Mucosa of stomach (tissue), 1 donor: ENCODE measurements around the gene SMPD3.
A peak's percentile ranks its signal among the peaks of the same experiment; 100 is the strongest.

Source experiments
- H3K27me3 ChIP-seq: one replicate; pipeline ENCODE4 v1.7.0; 2013; ENCODE audit warnings: mild to moderate bottlenecking, low read length; ENCODE audit not compliant: control insufficient read depth, insufficient read depth
- H3K36me3 ChIP-seq: one replicate; pipeline ENCODE4 v1.7.0; 2013; ENCODE audit warnings: low read length; ENCODE audit not compliant: control insufficient read depth, insufficient read depth
- H3K4me1 ChIP-seq: one replicate; pipeline ENCODE4 v1.7.0; 2013; ENCODE audit warnings: mild to moderate bottlenecking, low read length; ENCODE audit not compliant: control insufficient read depth, insufficient read depth
- H3K4me3 ChIP-seq: one replicate; pipeline ENCODE4 v1.7.0; 2013; ENCODE audit warnings: low read length
- H3K9ac ChIP-seq: one replicate; pipeline ENCODE4 v1.7.0; 2013; ENCODE audit warnings: mild to moderate bottlenecking, low read length, moderate library complexity
- H3K9me3 ChIP-seq: one replicate; pipeline ENCODE4 v1.7.0; 2013; ENCODE audit warnings: mild to moderate bottlenecking, low read length, moderate library complexity; ENCODE audit not compliant: control insufficient read depth
- donor health status: Pancreatic carcinoma.

Gene SMPD3

DNA sequence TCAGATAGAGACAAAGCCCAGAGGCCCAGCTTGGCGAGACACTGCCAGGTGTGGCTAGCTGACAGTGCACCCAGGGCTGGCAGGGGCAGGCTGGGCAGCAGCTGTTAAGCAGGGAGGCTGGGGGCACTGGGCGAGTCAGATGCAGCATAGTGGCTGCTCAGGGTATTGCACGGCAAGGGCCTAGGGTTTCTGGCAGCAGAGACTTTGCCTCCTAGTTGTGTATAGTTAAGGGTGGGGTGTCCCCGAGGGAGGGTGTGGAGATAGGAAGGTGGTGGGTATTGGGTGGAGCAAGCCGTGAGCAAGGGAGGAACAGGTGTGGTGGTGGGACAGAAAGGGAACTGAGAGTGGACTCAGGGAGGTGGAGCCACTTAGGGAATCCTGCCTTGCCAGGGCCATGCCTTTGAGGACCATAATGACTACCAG, 66.0 kb downstream of the SMPD3 start:
- no peak overlapping the region for H3K9ac ChIP-seq
- no peaks in the 10 kb centered on the region for H3K9me3 ChIP-seq
- H3K4me3 ChIP-seq = peak overlapping the region; percentile 10
- H3K4me1 ChIP-seq = peaks cover 74% of the 10 kb centered on the region
- no peaks in the 10 kb centered on the region for H3K27me3 ChIP-seq
- H3K36me3 ChIP-seq = peaks cover 8% of the 10 kb centered on the region

DNA sequence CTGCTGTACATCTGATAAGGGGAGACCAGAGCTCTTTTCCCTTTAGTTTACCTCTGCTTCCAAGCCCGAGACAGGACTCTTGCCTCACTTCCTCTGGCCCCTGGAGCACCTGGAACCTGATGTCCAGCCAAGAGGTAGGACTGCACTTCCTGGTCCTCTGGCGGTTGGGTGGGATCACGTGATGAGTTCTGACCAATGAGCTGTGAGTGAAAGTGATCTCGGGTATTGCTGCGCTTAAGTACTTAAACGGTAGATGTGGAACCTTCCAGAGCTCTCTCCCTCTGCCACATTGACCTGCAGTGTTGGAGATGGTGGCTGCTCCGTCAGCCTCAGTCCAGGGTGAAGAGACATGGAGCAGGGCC, 67.0 kb downstream of the SMPD3 start:
- Histone ChIP-seq H3K27me3 (no peaks in the 10 kb centered on the region), H3K4me1 (peaks cover 73% of the 10 kb centered on the region), H3K9ac (no peak overlapping the region), H3K36me3 (peaks cover 8% of the 10 kb centered on the region), H3K9me3 (no peaks in the 10 kb centered on the region), H3K4me3 (no peak overlapping the region)

GRCh38 chr16:68380676-68381362, 67.5 kb downstream of the SMPD3 start:
- H3K27me3 ChIP-seq = no peaks in the 10 kb centered on the region
- peaks cover 76% of the 10 kb centered on the region for H3K4me1 ChIP-seq
- H3K4me3 ChIP-seq = no peak overlapping the region
- no peak overlapping the region for H3K9ac ChIP-seq
- H3K9me3 ChIP-seq = no peaks in the 10 kb centered on the region
- H3K36me3 ChIP-seq = peaks cover 8% of the 10 kb centered on the region

- Histone ChIP-seq H3K4me3 (no peak overlapping the region), H3K9me3 (no peaks in the 10 kb centered on the region), H3K4me1 (peaks cover 76% of the 10 kb centered on the region), H3K27me3 (no peaks in the 10 kb centered on the region), H3K36me3 (peaks cover 8% of the 10 kb centered on the region), H3K9ac (no peak overlapping the region)
Measured at GRCh38 chr16:68380348-68380670, 68.0 kb downstream of the SMPD3 start.

DNA sequence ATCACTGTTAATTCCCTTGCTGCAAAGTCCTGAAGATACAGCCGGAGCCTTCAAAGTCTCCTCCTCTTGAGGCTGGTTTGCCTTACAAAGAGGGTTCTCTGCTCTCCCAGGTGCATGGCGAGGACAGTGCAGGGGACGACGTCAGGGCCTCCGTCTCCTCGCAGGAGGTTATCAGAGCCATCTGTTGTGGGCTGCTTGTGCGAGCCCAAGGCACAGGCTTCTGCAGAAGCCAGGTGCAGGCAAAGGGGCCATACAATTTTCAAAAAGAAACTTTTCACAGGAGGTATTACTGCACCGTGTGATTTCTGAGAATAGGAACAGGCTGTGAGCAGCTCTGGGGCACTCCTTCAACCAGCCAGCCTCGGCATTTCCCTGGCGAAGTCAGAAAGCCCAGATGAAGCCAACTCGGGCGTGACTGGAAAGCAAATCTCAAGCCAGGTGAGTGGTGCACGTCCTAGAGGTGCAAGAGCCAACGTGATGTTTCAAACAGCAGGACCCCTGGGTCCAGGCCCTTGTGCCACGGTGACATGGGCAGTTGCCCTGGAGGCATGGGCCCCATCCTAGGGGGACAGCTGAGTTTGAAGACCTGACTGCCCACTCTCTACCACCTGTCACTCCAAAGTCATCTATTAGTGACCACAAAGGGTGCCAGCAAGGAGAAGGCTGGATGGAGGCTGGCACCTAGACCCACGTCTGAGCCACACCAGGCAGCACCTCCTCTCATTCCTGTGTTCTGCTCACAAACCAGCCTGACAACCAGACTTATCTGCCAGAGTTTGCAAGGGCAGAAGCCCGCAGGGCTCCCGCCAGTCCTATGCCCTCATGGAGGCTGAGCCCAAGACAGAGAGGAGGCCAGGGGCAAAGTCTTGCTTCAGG, 68.6 kb downstream of the SMPD3 start:
- peaks cover 81% of the 10 kb centered on the region for H3K4me1 ChIP-seq
- peaks cover 8% of the 10 kb centered on the region for H3K36me3 ChIP-seq
- H3K4me3 ChIP-seq = no peak overlapping the region
- no peaks in the 10 kb centered on the region for H3K9me3 ChIP-seq
- H3K27me3 ChIP-seq = no peaks in the 10 kb centered on the region
- no peak overlapping the region for H3K9ac ChIP-seq

DNA sequence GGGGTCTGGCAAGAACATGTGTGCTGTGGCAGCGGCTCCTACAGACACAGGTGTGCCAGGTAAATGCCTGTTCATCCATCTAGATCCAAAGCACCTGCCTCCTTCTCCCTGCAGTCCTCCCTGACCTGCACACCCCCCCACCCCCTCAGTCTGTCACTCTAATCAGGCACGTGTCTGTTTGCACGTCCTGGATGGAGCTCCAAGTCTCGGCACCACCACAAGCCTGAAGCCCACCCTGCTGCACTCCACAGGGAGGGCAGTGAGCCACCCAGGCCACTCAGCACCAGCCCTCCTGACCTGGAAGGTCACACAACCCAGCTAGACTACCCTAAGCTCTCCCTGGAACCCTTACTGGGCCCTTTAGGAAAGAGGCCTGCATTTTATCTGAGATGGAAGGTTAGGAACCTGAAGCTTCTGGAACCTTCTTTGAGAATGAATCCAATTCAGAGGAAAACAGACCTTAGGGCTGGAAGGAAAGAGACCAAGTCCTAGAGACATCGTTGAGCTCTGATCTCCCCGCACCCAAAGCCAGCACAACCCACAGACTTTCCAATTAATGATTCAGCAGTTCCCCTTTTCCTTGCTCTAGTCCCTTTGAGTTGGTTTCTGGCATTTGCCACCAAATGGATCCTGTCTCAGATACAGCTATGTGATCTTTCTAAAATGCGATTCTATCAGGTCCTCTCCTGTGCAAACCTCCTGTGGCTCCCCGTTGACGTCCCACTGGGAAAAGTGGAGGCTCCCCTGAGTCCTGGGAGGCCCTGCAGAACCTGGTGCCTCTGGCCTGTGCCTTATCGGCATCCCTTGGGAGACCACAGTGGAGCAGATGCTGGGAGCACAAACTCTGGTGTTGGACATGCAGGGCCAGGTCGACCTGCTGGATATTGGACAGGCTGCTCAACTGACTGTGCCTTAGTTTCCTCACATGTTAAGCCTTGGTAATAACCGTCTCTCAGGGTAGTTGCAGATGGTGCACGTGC, 69.6 kb downstream of the SMPD3 start:
- H3K36me3 ChIP-seq = peaks cover 8% of the 10 kb centered on the region
- H3K4me1 ChIP-seq = peaks cover 82% of the 10 kb centered on the region
- no peaks in the 10 kb centered on the region for H3K27me3 ChIP-seq
- H3K4me3 ChIP-seq = no peak overlapping the region
- H3K9ac ChIP-seq = no peak overlapping the region
- no peaks in the 10 kb centered on the region for H3K9me3 ChIP-seq

- no peaks in the 10 kb centered on the region for H3K27me3 ChIP-seq
- peaks cover 8% of the 10 kb centered on the region for H3K36me3 ChIP-seq
- H3K4me1 ChIP-seq = peaks cover 81% of the 10 kb centered on the region
- H3K9ac ChIP-seq = no peak overlapping the region
- no peaks in the 10 kb centered on the region for H3K9me3 ChIP-seq
- no peak overlapping the region for H3K4me3 ChIP-seq
Measured at GRCh38 chr16:68377667-68378393, 70.5 kb downstream of the SMPD3 start.

DNA sequence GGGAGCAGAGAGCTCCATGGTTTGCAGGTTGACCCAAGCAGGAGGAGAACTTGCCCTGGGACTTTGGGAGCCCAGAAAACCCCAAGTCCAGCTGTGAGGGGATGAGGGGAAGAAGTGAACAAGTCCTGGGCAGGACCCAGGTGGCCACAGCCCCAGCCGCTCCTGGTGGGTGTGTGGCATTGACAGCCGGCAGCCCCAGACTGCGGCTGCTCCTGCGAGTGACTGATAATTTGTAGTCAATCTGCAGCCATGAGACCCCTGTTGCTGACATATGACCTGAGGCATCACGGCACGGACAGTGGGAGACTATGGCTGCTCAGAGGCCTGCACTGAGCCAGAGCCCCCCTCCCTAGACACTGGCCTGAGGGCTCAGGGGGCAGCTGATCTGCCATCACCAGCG, 71.1 kb downstream of the SMPD3 start:
- Histone ChIP-seq H3K36me3 (peaks cover 8% of the 10 kb centered on the region), H3K4me1 (peaks cover 75% of the 10 kb centered on the region), H3K9ac (no peak overlapping the region), H3K27me3 (no peaks in the 10 kb centered on the region), H3K4me3 (no peak overlapping the region), H3K9me3 (no peaks in the 10 kb centered on the region)

DNA sequence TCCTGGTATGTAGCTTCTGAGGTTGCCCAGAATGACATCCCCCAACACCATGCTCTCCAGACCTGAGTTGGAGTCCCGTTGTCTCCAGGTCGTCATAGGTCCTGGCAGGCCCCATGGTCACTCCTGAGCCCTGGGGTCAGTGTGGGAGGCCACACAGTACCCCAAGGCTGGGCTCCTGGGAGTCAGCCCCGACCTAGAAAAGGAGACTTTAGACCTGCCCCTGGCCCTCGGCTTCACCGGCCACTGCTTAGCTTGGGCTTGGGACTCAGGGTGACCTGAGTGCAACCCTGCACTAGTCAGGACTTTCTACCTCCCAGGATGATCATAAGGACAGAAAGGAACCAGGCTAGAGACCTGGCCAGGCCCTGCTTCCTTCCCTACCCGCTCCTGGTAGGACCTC, 71.7 kb downstream of the SMPD3 start:
- Histone ChIP-seq H3K4me3 (no peak overlapping the region), H3K9me3 (no peaks in the 10 kb centered on the region), H3K4me1 (peaks cover 69% of the 10 kb centered on the region), H3K36me3 (peaks cover 7% of the 10 kb centered on the region), H3K9ac (no peak overlapping the region), H3K27me3 (no peaks in the 10 kb centered on the region)

DNA sequence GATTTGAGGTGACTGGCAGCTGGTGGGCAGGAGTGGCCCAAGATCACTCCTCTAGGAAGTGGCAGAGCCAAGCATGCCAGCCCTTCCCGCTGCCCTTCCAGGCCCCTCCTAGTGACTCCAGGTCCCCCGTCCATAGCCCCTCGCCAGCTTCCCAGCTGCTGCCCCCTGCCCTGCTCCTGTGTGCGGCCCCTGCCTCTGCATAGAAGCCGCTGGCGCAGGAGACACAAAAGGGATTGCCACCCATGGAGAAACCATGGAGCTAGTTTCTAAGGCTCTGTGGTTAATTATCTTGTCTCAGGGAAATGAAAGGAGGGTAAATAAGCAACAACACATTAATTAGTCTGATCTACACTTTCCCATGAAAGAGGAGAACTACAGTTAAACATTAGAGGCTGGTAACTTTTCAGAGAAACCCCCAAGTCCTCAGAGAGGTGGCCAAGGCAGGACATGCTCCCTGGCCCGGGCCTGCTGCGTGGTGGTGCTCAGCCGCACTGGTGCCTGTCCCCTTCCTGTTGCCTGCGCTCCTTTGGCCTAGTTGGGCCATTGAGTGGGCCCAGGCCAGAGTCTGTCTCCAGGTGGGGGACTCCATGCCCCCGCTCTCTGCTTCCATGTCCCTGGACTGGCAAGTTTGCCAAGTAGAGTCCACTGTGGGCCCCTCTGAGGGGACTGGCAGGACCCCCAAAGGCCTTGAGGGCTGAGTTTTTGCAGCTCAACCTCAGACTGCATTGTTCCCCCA, 72.3 kb downstream of the SMPD3 start:
- Histone ChIP-seq H3K27me3 (no peaks in the 10 kb centered on the region), H3K9me3 (no peaks in the 10 kb centered on the region), H3K4me3 (no peak overlapping the region), H3K9ac (no peak overlapping the region), H3K36me3 (peaks cover under 1% of the 10 kb centered on the region), H3K4me1 (peaks cover 64% of the 10 kb centered on the region)
